PC-9 (cell line): ENCODE measurements around the gene SLC18A3.

Source experiments
- EZH2 ChIP-seq: fragments of 200-600 bp; sonication (generic); IDR thresholded peaks from 2 replicates; pipeline ENCODE4 v1.8.0; 2017; ENCODE audit warnings: antibody characterized with exemption, low read depth
- TF ChIP-seq, protein P1 (sequence below): fragments of 200-600 bp; sonication (generic); conservative IDR thresholded peaks from 2 replicates; pipeline ENCODE4 v1.6.1; 2017; ENCODE audit warnings: mixed run types, antibody characterized with exemption, mild to moderate bottlenecking, moderate library complexity

DNA sequence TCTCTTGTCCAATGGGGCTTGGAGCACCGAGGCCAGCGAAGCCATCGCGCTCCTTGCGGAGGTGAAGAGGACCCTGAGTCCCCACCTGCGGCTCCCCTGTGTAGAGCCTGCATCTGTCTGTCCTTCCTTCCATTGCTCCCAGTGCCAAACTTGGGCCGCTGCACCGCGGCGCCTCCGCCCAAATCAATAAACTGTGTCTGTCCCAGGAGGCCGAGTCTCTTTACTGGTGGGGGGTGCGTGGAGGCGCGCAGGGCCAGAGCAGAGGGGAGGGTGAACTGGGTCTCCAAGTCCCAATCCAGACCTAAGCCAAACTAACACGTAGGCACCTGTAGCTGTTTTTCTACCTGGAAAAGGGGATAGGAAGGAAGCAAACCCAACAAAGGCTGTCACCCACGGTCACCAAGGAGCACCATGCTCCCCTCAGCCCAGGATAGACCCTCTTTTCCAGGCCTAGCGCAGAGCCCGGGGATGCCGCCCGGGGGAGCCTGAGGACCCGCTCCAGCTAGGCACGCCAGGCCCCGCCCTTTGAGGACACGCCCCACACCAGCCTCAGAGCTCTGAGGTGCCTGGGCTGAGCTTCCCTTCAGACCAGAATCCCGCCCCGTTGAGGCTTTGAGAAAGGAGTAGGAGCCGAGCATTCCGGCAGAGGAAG, 2.5 kb downstream of the SLC18A3 start:
- TF ChIP-seq, protein P1, sequence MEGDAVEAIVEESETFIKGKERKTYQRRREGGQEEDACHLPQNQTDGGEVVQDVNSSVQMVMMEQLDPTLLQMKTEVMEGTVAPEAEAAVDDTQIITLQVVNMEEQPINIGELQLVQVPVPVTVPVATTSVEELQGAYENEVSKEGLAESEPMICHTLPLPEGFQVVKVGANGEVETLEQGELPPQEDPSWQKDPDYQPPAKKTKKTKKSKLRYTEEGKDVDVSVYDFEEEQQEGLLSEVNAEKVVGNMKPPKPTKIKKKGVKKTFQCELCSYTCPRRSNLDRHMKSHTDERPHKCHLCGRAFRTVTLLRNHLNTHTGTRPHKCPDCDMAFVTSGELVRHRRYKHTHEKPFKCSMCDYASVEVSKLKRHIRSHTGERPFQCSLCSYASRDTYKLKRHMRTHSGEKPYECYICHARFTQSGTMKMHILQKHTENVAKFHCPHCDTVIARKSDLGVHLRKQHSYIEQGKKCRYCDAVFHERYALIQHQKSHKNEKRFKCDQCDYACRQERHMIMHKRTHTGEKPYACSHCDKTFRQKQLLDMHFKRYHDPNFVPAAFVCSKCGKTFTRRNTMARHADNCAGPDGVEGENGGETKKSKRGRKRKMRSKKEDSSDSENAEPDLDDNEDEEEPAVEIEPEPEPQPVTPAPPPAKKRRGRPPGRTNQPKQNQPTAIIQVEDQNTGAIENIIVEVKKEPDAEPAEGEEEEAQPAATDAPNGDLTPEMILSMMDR, result no peak
- no peak for TF ChIP-seq EZH2
